ENCODE results near the gene ABHD14A.
A peak's percentile ranks its signal among the peaks of the same experiment; 100 is the strongest.

Gene ABHD14A

GRCh38 chr3:51943451-51944391 is 31.1 kb upstream of the ABHD14A start:
- H3K9ac ChIP-seq (ENCODE audit: low read depth, low read length) = peak overlapping the region; percentile 95
- peaks cover 7% of the 10 kb centered on the region; the same call in 1 of the 2 replicates for H3K36me3 ChIP-seq (ENCODE audit: insufficient read depth, low read length)
- no peaks in the 10 kb centered on the region for H3K9me3 ChIP-seq (ENCODE audit: insufficient read depth, low read length, severe bottlenecking)
- 0 out of 4 replicates have a peak overlapping the region, but pooled peaks of 1 of the 2 experiments have one; percentile 79 for H3K4me3 ChIP-seq (ENCODE audit: low read depth in 1 of 2, low read length in 2 of 2)
- H3K27me3 ChIP-seq (ENCODE audit: insufficient read depth, low read length, poor library complexity) = no peaks in the 10 kb centered on the region
- peaks cover 9% of the 10 kb centered on the region for H4K20me1 ChIP-seq (ENCODE audit: insufficient read depth, low read length)
- peak overlapping the region; percentile 97 for H3K4me2 ChIP-seq (ENCODE audit: insufficient read depth, low read length)
- DNase-seq (no peak), ATAC-seq (ENCODE audit: insufficient read depth, low read depth) (no peak)
- peaks cover 32% of the 10 kb centered on the region for H3K79me2 ChIP-seq (ENCODE audit: insufficient read depth, low read length)
- H3K4me1 ChIP-seq (ENCODE audit: insufficient read depth, low read length) = peaks cover 41% of the 10 kb centered on the region
- peak overlapping the region; percentile 93; the same call in 1 of the 2 replicates for H3K27ac ChIP-seq (ENCODE audit: low read length)
- TF ChIP-seq CTCF (IDR thresholded peaks at IDR 0.05; ENCODE audit: borderline replicate concordance, extremely low read depth, low read length, poor library complexity, severe bottlenecking) = no peak
- no peak for TF ChIP-seq EZH2 (IDR thresholded peaks at IDR 0.05; ENCODE audit: borderline replicate concordance, low read depth, low read length, severe bottlenecking)
- H2AFZ ChIP-seq (ENCODE audit: low read depth, low read length) = peak overlapping the region; percentile 98; the same call in 1 of the 2 replicates

GRCh38 chr3:51944451-51945021 is 30.3 kb upstream of the ABHD14A start:
- Histone ChIP-seq H3K9ac (ENCODE audit: low read depth, low read length) (no peak overlapping the region), H3K27me3 (ENCODE audit: insufficient read depth, low read length, poor library complexity) (no peaks in the 10 kb centered on the region), H4K20me1 (ENCODE audit: insufficient read depth, low read length) (peaks cover 2% of the 10 kb centered on the region; the same call in 1 of the 2 replicates), H3K4me1 (ENCODE audit: insufficient read depth, low read length) (peaks cover 33% of the 10 kb centered on the region), H2AFZ (ENCODE audit: low read depth, low read length) (no peak overlapping the region), H3K4me2 (ENCODE audit: insufficient read depth, low read length) (no peak overlapping the region), H3K79me2 (ENCODE audit: insufficient read depth, low read length) (peaks cover 25% of the 10 kb centered on the region), H3K27ac (ENCODE audit: low read length) (no peak overlapping the region), H3K4me3 (ENCODE audit: low read depth in 1 of 2, low read length in 2 of 2) (no peak overlapping the region), H3K36me3 (ENCODE audit: insufficient read depth, low read length) (no peaks in the 10 kb centered on the region; the same call in 1 of the 2 replicates), H3K9me3 (ENCODE audit: insufficient read depth, low read length, severe bottlenecking) (no peaks in the 10 kb centered on the region)
- ATAC-seq (ENCODE audit: insufficient read depth, low read depth) (no peak), DNase-seq (no peak)
- TF ChIP-seq CTCF (IDR thresholded peaks at IDR 0.05; ENCODE audit: borderline replicate concordance, extremely low read depth, low read length, poor library complexity, severe bottlenecking) (no peak), EZH2 (IDR thresholded peaks at IDR 0.05; ENCODE audit: borderline replicate concordance, low read depth, low read length, severe bottlenecking) (no peak)

GRCh38 chr3:51945031-51945840 is 29.6 kb upstream of the ABHD14A start:
- Histone ChIP-seq H3K4me2 (ENCODE audit: insufficient read depth, low read length) (no peak overlapping the region), H2AFZ (ENCODE audit: low read depth, low read length) (no peak overlapping the region), H3K4me1 (ENCODE audit: insufficient read depth, low read length) (peaks cover 26% of the 10 kb centered on the region), H3K79me2 (ENCODE audit: insufficient read depth, low read length) (peaks cover 18% of the 10 kb centered on the region), H3K36me3 (ENCODE audit: insufficient read depth, low read length) (no peaks in the 10 kb centered on the region; the same call in 1 of the 2 replicates), H3K27ac (ENCODE audit: low read length) (no peak overlapping the region), H4K20me1 (ENCODE audit: insufficient read depth, low read length) (peaks cover 2% of the 10 kb centered on the region; the same call in 1 of the 2 replicates), H3K9me3 (ENCODE audit: insufficient read depth, low read length, severe bottlenecking) (no peaks in the 10 kb centered on the region), H3K27me3 (ENCODE audit: insufficient read depth, low read length, poor library complexity) (no peaks in the 10 kb centered on the region), H3K9ac (ENCODE audit: low read depth, low read length) (no peak overlapping the region), H3K4me3 (ENCODE audit: low read depth in 1 of 2, low read length in 2 of 2) (no peak overlapping the region)
- ATAC-seq (ENCODE audit: insufficient read depth, low read depth) = no peak
- TF ChIP-seq CTCF (IDR thresholded peaks at IDR 0.05; ENCODE audit: borderline replicate concordance, extremely low read depth, low read length, poor library complexity, severe bottlenecking) (no peak), EZH2 (IDR thresholded peaks at IDR 0.05; ENCODE audit: borderline replicate concordance, low read depth, low read length, severe bottlenecking) (no peak)
- DNase-seq = no peak

Measured in DND-41 (cell line).